Stimulated activated CD4-positive, alpha-beta T cell treated with anti-CD3 and anti-CD28 coated beads, Interleukin-2, amount 100 ng/mL, for 4 hours (primary cell): ENCODE data around the gene IPO13.

ENCODE experiments used
- DNase-seq: peaks from one replicate; pipeline ENCODE4 v3.0.0-alpha.2; 2020; ENCODE audit warnings: low read depth

Gene IPO13

DNA sequence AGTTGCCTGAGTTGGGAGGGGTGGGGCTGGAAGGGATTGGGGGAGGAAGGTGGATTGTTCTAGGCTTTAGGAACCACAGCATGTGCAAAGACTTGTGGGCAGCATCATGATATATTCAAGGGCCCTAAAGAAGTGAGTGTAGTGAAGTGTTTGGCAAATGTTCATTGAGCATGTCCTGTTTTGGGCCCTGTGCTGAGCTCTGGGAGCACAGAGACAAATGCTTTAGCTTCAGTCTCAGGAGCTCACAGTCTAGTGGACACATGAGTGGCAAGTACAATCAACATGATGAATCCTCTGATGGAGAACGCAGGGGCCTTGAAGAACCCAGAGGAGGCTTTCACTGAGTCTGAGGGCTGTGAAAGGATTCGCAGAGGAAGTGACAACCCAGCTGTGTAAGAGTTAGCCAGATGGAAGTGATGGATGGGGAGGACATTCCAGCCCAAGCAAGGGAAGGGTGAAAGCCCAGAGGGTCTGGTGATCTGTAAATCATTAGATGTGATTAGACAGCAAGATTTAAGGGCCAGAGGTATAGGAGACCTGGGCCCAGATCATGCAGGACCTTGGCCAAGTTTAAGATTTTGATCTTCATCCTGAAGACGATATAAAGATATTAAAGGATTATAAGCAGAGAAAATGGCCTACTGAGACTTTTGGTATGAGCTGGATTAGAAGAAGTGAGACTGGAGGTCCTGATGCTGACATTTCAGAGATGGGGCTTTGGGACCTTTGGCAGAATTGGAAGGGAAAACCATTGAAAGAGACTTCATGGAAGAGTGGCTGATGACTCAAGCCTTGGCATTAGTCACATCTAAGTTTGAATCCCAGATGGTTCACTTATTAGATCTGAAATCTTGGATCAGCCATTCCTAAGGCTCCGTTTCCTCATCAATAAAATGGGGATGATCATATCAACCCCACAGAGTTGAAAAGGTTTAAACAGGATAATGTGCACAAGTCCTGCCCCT lies 4.6 kb downstream of the IPO13 start:
- DNase-seq, result no peak

DNA sequence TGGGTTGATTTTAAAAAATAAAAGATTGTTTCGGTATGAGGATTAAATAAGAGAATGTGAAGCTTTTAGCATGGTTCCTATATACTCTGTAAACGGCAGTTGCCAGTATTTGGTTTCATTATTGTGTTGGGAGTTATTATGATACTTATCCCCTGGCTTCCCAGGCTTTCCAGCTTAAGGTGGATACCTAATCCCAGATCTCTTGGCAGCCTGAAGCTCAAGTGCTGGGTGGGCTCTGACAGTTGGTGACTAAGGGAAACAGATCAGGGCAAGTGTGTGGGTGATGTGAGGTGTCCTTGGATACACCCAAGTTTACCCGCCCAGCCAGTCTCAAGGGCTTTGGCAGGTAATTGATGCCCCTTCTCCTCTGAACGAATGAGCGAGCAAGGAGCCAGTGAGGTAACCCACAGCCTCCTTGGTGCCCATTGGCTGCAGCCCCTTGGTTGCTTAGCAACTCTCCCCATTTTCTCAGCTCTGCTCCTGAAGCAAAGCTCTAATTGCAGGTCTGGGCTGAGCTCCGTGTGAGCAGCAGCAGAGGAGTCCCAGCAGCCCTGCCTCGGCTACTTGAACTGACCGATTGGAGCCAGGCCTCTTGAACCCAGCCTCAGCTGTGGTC lies 6.1 kb downstream of the IPO13 start:
- no peak for DNase-seq

DNA sequence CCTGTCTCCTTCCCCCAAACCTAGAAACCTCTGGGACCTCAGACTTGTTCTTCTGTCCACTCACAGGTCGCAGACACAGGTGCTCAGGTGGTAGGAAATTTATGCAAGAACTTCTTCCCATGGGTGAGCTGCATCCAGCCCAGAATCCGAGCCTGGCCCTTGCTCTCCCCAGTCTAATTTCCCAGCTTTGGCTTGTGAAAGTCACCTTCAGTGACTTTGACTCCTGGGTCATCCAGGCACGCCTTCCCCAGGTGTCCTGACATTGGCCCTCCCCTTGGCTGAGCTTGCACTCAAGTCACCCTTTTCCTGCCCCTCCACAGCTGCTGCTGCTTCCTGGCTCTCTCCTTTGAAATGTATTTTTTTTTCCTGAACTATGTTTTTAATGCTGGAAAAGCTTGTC lies 6.6 kb downstream of the IPO13 start:
- no peak for DNase-seq

DNA sequence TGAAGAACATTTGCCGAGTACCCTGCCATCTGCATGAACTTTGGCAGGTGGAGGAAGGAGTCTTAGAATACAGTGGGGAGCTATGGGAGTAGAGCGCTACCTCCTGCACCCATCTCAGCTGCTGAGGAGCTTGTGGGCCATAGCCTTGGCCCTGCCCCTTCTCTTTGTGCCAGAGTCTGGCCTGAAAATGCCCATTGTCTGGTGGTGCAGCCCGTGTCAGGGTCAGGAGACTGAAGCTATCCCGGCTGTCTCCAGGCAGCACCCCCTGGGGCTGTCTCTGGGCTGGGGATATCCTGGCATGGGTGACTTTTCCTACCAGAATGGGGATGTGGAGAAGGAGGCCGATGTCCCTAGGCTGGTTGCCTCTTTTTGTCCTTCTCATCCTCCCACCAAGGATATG lies 7.3 kb downstream of the IPO13 start:
- no peak for DNase-seq

DNA sequence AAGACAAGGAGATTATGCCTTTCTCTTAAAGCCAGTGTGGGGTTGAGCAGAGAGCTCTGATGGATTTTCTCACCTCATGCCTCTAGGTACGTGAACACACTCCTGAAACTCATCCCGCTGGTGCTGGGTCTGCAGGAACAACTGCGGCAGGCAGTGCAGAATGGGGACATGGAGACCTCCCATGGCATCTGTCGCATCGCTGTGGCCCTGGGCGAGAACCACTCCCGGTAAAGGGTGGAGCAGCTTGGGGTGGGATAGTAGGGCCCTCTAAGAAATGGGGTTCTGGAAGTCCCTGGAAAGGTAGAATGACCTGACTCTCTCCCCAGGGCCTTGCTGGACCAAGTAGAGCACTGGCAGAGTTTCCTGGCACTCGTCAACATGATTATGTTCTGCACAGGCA lies 9.5 kb downstream of the IPO13 start:
- no peak for DNase-seq

DNA sequence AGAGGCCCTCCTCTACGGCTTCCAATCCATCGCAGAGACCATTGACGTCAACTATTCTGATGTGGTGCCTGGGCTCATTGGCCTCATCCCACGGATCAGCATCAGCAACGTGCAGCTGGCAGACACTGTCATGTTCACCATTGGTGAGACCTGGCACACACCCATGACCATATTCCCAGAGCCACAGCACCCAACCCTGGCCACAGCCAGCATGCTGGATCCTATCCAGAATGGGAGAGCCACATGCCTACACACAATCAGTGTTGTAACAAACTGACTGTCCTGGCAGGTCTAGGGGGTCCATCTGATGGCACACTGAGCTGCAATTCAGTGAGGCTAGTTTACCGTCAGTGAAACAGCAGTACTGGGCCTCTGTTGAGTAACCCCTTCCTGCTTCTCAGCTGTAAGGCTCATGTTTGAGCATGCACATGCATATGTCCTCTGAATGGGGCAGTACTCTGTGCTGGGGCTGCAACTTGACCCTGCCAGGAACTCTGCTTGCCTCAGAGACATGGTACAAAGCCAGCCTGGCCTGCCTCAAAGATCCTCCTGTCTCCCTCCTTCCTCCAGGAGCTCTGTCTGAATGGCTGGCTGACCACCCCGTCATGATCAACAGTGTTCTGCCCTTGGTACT lies 10.8 kb downstream of the IPO13 start:
- DNase-seq, result no peak

DNA sequence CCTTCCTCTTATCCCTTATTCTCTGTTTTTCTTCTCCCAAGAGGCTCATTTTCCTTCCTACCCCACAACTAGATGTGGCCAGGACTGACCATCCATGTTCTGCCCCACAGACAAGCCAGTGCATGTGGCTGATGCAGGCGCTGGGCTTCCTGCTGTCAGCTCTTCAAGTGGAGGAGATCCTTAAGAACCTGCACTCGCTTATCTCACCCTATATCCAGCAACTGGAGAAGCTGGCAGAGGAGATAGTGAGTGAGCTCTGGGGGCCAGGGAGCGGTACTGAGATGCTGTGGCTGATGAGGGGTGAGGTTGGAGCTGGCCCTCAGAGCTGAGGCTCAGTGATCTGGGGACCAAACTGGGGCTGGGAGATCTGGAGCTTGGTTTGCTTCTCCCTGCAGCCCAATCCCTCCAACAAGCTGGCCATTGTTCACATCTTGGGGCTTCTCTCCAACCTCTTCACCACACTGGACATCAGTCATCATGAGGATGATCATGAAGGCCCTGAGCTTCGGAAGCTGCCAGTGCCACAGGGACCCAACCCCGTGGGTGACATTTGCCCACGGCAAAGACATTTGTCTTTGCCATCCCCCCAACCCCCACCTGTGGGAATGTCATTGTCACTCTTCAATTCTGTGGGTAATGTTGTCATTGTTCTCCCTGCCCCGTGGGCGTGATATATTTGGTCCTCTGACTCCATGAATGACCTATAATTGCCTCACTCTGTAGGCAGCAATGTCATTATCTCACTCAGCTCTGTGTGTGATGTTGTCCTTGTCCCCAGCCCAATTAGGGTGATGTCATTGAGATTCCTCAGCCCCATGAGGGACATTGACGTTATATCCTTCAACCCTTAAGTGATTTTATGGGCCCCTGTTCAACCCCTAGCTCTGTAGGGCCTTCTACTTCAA lies 11.9 kb downstream of the IPO13 start:
- DNase-seq, result no peak

DNA sequence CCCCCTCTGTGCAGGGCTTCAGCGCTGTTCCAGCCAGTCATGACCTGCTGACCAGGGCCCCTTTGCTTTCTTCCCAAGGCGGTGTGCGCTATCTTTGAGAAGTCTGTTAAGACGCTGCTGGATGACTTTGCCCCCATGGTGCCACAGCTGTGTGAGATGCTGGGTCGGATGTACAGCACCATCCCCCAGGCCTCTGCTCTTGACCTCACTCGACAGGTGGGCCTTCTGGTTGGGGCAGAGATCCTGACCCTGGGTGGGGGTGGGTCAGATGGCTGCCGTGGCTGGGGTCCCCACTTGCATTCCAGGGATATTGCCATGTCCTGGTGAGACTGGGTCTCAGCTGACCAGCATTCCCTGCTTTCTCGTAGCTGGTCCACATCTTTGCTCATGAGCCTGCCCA lies 14.0 kb downstream of the IPO13 start:
- DNase-seq, result no peak

DNA sequence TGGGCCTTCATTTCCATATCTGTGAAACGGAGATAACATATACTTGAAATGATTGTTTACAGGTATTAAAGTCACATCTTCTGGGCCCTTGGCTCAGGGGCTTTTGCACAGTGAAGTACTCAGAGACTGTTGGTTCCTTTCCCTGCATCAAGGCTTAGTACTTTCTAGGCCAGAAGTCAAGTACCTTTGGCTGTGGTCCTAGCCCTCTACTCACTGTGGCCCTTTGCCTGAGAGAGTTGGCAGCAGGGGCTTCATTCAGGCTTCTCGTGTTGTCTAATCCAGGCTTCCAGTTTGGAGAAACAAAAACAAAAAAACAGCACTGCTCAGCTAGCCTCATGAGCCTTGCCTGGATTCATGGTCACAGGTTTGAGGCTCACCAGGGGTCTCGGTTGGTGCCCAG lies 14.9 kb downstream of the IPO13 start:
- no peak for DNase-seq

DNA sequence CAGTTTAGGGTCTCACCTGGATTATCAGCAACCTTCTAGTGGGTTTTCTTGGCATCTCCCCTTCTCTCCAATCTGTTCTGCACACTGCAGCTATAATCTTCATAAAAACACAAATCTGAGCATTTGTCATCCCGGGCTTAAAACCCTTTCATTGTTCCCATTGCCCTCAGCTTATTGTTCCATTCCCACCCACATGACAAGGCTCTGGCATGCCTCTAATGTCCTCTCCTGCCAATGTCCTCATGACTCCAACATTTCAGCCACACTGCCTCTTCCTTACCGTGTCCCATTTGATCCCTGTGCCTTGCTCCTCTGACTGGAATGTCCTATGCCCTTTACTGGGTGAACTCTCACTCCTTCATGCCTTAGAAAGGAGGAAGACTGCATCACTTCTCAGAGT lies 15.6 kb downstream of the IPO13 start:
- DNase-seq, result no peak

DNA sequence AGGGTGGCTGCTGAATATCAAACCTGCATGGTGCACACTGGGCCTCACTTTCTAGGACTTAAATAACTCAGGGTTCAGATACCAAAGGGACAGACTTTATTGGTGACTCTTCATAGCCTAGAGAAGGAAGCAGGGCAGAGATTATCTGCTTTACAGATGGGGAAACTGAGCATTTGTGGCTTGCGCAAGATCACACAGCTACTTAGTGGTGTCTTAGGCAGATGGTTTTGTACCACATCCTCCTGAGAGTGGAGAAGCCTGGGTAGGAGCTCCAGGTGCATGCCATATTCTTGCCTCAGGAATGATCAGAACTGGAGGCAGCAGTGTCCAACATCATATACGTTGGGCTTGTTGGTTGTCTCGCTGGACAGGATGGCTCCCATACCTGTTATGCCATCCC lies 16.3 kb downstream of the IPO13 start:
- no peak for DNase-seq

DNA sequence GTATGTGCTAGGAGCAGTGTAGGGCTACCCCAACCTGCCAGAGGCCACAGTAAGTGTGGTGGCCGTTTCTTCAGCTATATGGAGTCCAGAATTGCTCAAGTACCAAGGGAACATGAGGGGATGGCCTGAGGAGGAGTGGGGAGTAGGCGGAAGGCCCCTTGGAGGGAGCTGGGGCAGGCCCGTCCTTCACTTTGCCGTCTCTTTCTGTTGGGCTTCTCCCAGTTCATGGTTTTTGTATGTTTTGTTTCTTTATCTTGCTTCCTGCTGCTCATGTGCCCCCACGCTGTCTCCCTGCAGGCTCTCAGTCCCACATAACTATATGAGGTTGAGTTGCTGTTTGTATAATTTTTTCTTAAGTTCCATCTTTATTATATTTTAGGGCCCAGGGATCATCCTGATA lies 17.1 kb downstream of the IPO13 start:
- DNase-seq, result no peak

DNA sequence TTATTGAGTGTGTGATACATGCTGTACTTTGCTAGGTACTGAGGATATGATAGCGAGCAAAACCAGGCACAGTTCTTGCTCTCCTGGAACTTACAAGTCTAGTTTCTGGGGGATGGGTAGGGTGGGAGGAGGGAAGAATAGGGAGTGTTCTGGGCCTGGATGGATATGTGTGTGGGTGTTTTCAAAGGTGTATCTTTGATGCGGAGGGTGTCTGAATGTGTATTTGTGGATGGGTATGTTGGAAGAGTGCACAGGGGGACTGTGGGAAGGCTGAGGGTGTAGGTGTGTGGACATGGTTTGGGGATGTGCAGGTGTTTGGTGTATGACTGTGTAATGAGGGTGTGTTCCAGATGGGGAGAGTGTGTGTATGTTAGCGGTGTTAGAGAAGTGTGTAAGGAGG lies 18.6 kb downstream of the IPO13 start:
- no peak for DNase-seq

DNA sequence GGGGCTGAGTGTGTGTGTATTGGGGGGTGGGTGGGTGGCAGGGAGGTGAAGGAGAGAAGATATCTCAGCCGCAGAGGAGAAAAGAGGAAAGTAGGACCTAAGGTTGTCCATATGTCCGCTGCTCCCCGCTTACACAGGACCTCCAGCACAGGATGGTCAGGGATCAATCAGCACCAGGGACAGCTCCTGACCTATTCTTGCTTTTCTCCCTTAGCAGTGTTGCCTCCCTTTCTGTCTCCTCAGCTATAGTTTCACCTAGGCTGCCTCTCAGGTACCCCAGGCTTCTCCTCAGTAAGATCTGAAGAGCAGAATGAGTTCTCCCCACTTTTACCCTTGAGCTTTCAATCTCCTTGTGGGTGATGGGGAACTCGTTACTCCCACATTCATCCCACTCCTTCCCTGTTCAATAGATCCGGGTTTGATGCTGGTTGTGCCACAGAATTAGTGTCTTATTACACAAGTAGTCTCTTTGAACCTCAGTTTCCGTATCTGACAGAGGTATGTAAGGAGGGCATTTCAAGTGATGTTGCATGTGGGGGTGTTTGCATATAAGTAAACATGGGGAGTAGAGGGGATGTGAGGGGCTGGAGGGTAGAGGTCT lies 21.7 kb downstream of the IPO13 start:
- no peak for DNase-seq

DNA sequence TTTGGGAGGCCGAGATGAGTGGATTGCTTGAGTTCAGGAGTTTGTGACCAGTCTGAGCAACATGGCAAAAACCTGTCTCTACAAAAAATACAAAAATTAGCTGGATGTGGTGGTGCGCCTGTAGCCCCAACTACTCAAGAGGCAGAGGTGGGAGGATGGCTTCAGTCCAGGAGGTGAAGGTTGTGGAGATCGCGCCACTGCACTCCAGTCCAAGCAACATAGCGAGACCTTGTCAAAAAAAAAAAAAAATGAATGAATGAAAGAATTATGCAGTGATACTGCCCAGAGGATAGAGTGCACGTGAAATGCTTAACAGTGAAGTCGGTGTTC lies 22.6 kb downstream of the IPO13 start:
- no peak for DNase-seq

DNA sequence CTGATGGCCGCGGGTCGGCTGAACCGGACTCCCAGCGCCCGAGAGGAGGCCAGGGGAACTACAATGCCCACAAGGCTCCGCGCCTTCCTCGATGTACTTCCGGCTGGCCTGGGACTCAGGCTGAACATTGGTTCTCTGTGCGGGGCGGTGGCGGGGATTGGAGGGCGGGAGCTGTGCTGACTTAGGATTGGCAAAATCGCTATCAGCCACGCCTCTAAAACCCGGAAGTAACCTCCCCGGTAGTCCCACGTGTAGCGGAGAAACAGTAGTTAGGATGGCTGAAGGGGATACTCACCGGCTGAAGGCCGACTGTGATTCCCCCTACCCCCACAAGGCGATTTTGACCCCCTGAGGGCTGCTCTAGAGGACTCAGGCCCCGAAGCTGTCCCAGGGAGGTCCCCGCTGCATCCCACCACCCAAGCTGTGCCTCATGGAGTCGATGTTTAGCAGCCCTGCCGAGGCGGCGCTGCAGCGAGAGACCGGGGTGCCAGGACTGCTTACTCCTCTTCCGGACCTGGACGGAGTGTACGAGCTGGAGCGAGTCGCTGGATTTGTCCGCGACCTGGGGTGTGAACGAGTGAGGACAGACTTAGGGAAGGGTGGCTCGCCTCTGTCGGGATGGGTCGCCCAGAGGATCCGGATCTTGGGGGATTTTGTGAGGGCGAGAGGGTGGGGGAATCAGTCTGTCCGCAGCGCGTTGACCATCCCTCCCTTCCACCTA lies 23.2 kb downstream of the IPO13 start, which contains the start of gene DPH2:
DPH2 (plus strand) TSS at position 265 of the 721 bp plus-strand sequence; CDS start at position 431, 166 bp downstream.
- peak; percentile 96 for DNase-seq

DNA sequence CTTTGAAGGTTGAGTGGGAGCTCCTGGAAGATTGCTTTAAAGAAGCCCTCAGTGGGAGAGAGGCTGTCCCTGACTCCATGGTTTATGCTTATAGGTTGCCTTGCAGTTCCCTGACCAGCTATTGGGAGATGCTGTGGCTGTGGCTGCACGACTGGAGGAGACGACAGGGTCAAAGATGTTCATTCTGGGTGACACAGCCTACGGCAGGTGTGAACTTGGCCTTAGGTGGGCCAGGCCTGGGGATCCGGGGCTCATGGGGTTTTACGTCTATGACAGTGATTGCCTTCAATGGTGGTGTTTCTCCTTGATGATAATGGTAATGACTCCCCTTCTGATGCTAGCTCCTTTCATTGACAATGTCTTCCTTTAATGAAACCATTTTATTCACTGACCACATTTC lies 23.8 kb downstream of the IPO13 start:
- no peak for DNase-seq

DNA sequence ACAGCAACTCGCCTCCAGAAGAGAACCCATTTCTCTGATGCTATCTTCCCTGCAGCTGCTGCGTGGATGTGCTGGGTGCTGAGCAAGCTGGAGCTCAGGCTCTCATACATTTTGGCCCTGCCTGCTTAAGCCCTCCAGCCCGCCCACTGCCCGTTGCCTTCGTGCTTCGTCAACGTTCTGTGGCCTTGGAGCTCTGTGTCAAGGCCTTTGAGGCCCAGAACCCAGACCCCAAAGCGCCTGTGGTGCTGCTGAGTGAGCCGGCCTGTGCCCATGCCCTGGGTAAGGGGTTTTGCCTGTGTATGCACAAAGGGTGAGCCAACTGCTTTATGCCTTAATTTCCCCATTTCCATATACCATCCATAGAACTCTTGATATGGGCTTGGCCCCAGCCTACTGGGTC lies 24.2 kb downstream of the IPO13 start:
- no peak for DNase-seq

DNA sequence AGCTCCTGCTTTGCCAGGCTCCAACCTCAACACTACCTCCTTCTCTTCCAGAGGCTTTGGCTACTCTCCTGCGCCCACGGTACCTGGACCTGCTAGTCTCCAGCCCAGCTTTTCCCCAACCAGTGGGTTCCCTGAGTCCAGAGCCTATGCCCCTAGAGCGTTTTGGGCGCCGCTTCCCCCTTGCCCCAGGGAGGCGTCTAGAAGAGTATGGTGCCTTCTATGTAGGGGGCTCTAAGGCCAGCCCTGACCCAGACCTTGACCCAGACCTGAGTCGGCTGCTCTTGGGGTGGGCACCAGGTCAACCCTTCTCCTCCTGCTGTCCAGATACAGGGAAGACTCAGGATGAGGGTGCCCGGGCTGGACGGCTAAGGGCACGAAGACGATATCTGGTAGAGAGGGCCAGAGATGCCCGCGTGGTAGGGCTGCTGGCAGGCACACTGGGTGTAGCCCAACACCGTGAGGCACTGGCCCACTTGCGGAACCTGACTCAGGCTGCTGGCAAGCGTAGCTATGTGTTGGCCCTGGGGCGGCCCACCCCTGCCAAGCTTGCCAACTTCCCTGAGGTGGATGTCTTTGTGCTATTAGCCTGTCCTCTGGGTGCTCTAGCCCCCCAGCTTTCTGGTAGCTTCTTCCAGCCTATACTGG lies 24.7 kb downstream of the IPO13 start:
- DNase-seq, result no peak

DNA sequence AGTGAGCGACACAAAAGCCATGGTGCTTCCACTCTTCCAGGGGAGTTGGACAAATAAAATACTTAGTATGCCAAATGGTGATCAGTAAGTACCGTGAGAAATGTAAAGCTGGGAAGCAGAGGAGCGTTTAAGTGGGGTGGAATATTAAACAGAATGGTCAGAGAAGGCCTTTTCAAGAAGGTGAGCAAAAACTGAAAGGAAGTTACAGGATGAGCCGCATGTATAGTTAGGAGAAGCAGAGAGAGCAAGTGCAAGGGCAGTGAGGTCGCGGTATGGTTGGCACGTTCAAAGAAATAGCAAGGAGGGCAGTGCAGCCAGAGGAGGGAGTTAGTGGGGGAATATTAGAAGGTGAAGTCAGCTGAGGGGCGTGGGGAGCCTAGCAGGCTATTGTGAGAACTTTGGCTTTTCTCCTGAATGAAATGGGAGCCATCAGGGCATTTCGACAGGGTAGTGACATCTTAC lies 27.3 kb downstream of the IPO13 start:
- DNase-seq, result no peak
